Measurements from ENCODE around the gene PLEKHA7.

The PLEKHA7 gene

DNA sequence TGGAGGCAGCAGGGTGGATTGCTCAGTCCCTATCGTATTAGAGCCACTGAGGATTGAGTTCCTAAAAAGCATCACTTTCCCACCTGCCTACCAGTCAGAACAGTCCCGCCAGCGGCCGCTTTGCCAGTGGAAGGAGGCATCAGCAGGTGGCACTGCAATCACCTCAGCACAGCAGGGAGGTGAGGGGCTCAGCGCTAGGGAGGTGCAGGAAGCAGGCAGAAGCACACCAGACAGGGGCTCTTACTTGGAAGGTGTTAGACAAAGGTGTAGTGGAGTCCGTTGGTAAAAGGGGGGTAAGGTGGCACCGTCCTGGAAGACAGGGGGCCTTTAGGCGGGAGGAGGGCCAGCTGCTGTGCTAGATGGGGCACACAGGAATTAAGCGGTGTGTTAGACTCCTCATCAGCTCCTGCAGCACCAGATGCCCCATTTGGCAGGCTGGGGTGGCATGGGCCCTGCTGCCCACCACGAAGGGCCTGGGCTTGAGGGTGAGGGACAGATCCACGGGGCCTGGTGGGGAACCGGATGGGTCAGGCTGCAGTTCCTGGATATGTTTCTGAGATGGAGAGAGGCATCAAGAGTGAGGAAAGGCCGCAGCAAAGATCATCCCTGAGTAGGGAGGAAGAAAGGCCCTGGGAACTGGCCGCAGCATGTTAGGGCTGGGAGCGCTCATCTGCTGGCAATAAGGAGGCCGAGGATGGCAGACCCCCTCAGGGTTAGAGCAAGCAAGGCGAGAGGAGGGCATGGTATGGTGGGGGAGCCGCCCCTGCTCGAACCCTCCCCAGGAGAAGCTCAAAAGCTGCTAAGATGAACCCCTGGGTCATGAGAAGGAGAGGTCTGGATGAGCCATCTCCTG, 233.3 kb downstream of the PLEKHA7 start:
- no peak for DNase-seq (ENCODE audit: low read depth in 1 of 2, low spot score in 1 of 2)
- TF ChIP-seq SPI1 (IDR thresholded peaks at IDR 0.05; ENCODE audit: borderline replicate concordance, low read depth), result no peak
- TF ChIP-seq, protein P1, sequence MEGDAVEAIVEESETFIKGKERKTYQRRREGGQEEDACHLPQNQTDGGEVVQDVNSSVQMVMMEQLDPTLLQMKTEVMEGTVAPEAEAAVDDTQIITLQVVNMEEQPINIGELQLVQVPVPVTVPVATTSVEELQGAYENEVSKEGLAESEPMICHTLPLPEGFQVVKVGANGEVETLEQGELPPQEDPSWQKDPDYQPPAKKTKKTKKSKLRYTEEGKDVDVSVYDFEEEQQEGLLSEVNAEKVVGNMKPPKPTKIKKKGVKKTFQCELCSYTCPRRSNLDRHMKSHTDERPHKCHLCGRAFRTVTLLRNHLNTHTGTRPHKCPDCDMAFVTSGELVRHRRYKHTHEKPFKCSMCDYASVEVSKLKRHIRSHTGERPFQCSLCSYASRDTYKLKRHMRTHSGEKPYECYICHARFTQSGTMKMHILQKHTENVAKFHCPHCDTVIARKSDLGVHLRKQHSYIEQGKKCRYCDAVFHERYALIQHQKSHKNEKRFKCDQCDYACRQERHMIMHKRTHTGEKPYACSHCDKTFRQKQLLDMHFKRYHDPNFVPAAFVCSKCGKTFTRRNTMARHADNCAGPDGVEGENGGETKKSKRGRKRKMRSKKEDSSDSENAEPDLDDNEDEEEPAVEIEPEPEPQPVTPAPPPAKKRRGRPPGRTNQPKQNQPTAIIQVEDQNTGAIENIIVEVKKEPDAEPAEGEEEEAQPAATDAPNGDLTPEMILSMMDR (IDR thresholded peaks at IDR 0.05; ENCODE audit: insufficient read depth, low read length), result no peak
- TF ChIP-seq, protein P2, sequence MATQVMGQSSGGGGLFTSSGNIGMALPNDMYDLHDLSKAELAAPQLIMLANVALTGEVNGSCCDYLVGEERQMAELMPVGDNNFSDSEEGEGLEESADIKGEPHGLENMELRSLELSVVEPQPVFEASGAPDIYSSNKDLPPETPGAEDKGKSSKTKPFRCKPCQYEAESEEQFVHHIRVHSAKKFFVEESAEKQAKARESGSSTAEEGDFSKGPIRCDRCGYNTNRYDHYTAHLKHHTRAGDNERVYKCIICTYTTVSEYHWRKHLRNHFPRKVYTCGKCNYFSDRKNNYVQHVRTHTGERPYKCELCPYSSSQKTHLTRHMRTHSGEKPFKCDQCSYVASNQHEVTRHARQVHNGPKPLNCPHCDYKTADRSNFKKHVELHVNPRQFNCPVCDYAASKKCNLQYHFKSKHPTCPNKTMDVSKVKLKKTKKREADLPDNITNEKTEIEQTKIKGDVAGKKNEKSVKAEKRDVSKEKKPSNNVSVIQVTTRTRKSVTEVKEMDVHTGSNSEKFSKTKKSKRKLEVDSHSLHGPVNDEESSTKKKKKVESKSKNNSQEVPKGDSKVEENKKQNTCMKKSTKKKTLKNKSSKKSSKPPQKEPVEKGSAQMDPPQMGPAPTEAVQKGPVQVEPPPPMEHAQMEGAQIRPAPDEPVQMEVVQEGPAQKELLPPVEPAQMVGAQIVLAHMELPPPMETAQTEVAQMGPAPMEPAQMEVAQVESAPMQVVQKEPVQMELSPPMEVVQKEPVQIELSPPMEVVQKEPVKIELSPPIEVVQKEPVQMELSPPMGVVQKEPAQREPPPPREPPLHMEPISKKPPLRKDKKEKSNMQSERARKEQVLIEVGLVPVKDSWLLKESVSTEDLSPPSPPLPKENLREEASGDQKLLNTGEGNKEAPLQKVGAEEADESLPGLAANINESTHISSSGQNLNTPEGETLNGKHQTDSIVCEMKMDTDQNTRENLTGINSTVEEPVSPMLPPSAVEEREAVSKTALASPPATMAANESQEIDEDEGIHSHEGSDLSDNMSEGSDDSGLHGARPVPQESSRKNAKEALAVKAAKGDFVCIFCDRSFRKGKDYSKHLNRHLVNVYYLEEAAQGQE (IDR thresholded peaks at IDR 0.05; ENCODE audit: insufficient replicate concordance, low read depth), result no peak
- no peak for TF ChIP-seq GABPA (IDR thresholded peaks at IDR 0.05; ENCODE audit: low read depth)
- no peak for TF ChIP-seq POLR2AphosphoS5 (IDR thresholded peaks at IDR 0.05; ENCODE audit: low read depth)
- no peaks in the 10 kb centered on the region for H3K27me3 ChIP-seq (ENCODE audit: insufficient read depth, poor library complexity, severe bottlenecking)
- no peak overlapping the region for H3K4me3 ChIP-seq (replicated peaks; ENCODE audit: insufficient read depth, low read length)
- H3K27ac ChIP-seq (replicated peaks), result no peak overlapping the region

DNA sequence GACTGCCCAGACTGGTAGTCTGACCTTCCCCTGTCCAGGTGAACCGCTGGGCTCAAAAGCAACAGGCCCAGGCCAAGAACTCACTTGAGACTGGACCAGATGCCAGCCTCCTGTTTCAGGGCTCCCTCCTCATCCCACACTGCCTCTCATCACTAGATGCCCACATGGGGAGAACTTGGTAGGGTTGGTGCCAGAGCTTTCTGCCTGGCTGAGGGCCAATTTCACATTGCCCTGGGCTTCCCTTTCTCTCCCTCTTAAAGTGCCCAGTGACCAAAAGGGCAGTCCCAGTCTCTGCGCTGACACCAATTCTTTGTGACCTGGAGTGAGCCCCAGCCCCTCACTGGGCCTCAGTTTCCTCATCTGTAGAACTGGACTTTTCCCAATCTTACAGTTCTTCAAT, 234.1 kb downstream of the PLEKHA7 start:
- DNase-seq (ENCODE audit: low read depth in 1 of 2, low spot score in 1 of 2), result no peak
- Histone ChIP-seq H3K27me3 (ENCODE audit: insufficient read depth, poor library complexity, severe bottlenecking) (no peaks in the 10 kb centered on the region), H3K4me3 (replicated peaks; ENCODE audit: insufficient read depth, low read length) (no peak overlapping the region)

DNA sequence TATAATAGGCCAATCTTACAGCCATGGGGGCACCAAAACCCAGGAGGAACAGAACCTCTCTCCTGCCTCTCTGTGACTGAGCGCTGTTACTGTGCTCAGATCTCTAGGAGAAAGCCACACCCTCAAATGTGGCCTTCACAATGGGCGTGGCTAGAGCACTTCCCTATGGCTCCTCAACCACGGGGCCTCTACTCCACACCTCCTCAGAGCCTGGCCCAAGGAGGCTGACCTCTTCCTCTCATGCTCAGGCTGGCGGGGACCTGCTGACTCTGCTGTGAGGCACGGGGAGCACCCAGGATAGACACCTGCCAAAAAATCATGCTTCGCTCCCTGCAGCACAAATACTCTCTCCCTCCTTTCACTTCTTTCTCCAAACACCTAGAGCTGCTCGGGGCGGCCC, 234.8 kb downstream of the PLEKHA7 start:
- TF ChIP-seq POLR2AphosphoS5 (IDR thresholded peaks at IDR 0.05; ENCODE audit: low read depth), result 0 out of 2 replicates have a peak, but pooled peaks have one; percentile 26
- TF ChIP-seq GABPA (IDR thresholded peaks at IDR 0.05; ENCODE audit: low read depth), result no peak
- TF ChIP-seq SPI1 (IDR thresholded peaks at IDR 0.05; ENCODE audit: borderline replicate concordance, low read depth), result peak; percentile 85; the same call in 1 of the 2 replicates
- Histone ChIP-seq H3K27me3 (ENCODE audit: insufficient read depth, poor library complexity, severe bottlenecking) (no peaks in the 10 kb centered on the region), H3K27ac (replicated peaks) (no peak overlapping the region), H3K4me3 (replicated peaks; ENCODE audit: insufficient read depth, low read length) (no peak overlapping the region)
- DNase-seq (ENCODE audit: low read depth in 1 of 2, low spot score in 1 of 2), result peak; percentile 57 to 88

More for the DNA sequence above, 234.1 kb downstream of the PLEKHA7 start:
- TF ChIP-seq, protein P1 (IDR thresholded peaks at IDR 0.05; ENCODE audit: insufficient read depth, low read length), result no peak
- no peak for TF ChIP-seq POLR2AphosphoS5 (IDR thresholded peaks at IDR 0.05; ENCODE audit: low read depth)
- no peak for TF ChIP-seq GABPA (IDR thresholded peaks at IDR 0.05; ENCODE audit: low read depth)
- TF ChIP-seq, protein P2 (IDR thresholded peaks at IDR 0.05; ENCODE audit: insufficient replicate concordance, low read depth), result no peak
- TF ChIP-seq SPI1 (IDR thresholded peaks at IDR 0.05; ENCODE audit: borderline replicate concordance, low read depth), result no peak
- H3K27ac ChIP-seq (replicated peaks), result no peak overlapping the region

DNA sequence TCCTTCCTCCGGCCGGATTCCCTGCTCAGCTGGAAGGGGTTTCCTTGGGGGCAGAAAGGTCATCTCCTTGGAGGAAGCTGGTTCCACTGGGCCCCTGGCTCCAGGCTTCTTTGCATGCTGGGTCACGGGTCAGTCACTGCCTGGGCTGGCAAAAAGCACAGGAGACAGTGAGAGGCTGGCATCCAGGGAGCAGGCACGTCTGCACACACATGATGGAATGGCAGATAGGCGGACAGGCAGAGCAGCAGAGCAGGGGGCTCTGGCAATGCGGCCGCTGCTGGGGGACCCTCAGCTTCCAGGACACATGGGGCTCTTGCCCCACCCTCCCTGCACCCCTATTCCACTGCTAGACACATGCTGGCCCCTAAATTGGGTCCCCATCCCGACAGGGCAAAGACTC, 235.3 kb downstream of the PLEKHA7 start:
- no peak overlapping the region for H3K4me3 ChIP-seq (replicated peaks; ENCODE audit: insufficient read depth, low read length)
- no peak for TF ChIP-seq GABPA (IDR thresholded peaks at IDR 0.05; ENCODE audit: low read depth)
- TF ChIP-seq, protein P2 (IDR thresholded peaks at IDR 0.05; ENCODE audit: insufficient replicate concordance, low read depth), result no peak
- no peak for TF ChIP-seq POLR2AphosphoS5 (IDR thresholded peaks at IDR 0.05; ENCODE audit: low read depth)
- TF ChIP-seq, protein P1 (IDR thresholded peaks at IDR 0.05; ENCODE audit: insufficient read depth, low read length), result no peak
- TF ChIP-seq SPI1 (IDR thresholded peaks at IDR 0.05; ENCODE audit: borderline replicate concordance, low read depth), result no peak
- H3K27ac ChIP-seq (replicated peaks), result no peak overlapping the region
- no peak for DNase-seq (ENCODE audit: low read depth in 1 of 2, low spot score in 1 of 2)
- H3K27me3 ChIP-seq (ENCODE audit: insufficient read depth, poor library complexity, severe bottlenecking), result no peaks in the 10 kb centered on the region
